ENCODE measurements around the gene TRAF5. TPM values are rescaled to one million over a fixed set of nuclear protein-coding genes. Genes with fewer than 3 reads are reported as not detected.

The TRAF5 gene
- total and polyA plus RNA-seq, 3 donors from 2014 or later: 20.3 to 25.1 (median 22.2) TPM

- Histone ChIP-seq H3K9me3 (no peaks in the 10 kb centered on the region), H3K27me3 (no peaks in the 10 kb centered on the region), H3K36me3 (ENCODE audit: low read depth, missing control alignments) (no peaks in the 10 kb centered on the region), H3K27ac (no peak overlapping the region), H3K4me1 (no peaks in the 10 kb centered on the region), H3K4me3 (no peak overlapping the region)
- DNase-seq: no peak
- no peak for TF ChIP-seq POLR2A (IDR thresholded peaks at IDR 0.05)
- TF ChIP-seq CTCF (IDR thresholded peaks at IDR 0.05): no peak
- intact Hi-C loops (cut with DNase I; ENCODE audit: low total_unique reads): no loop called here
- WGBS, 2 donors: 73 to 91% methylated on average over 2 of the region's 2 CpGs
These were observed 94.3 kb downstream of the TRAF5 start for GRCh38 chr1:211420845-211421454.

- Histone ChIP-seq H3K4me3 (no peak overlapping the region), H3K27ac (no peak overlapping the region), H3K27me3 (no peaks in the 10 kb centered on the region), H3K9me3 (no peaks in the 10 kb centered on the region), H3K36me3 (ENCODE audit: low read depth, missing control alignments) (no peaks in the 10 kb centered on the region), H3K4me1 (no peaks in the 10 kb centered on the region)
- TF ChIP-seq POLR2A (IDR thresholded peaks at IDR 0.05): no peak
- TF ChIP-seq CTCF (IDR thresholded peaks at IDR 0.05): no peak
- WGBS, 2 donors: 95 to 100% methylated on average over 1 of the region's 1 CpG
- intact Hi-C loops (cut with DNase I; ENCODE audit: low total_unique reads): no loop called here
- no peak for DNase-seq
These were observed 97.4 kb downstream of the TRAF5 start for GRCh38 chr1:211424018-211424417.

Other genes starting within 250 kb of the TRAF5 start
- gene KCNH1, start 192.7 kb upstream of the TRAF5 start, total RNA-seq: 1 to 10 TPM; 1.5 to 2.8 TPM
- 4.2 TPM for gene KCNH1, start 192.7 kb upstream of the TRAF5 start, polyA plus RNA-seq (ENCODE audit: insufficient read depth, low read depth, low replicate concordance)
- 100 to 1,000 TPM; 114 to 141 TPM for gene RCOR3, start 67.5 kb upstream of the TRAF5 start, total RNA-seq
- 128 TPM for gene RCOR3, start 67.5 kb upstream of the TRAF5 start, polyA plus RNA-seq (ENCODE audit: insufficient read depth, low read depth, low replicate concordance)
- under 1 TPM in 1 of 2 donors, not detected in 1; 0.19 TPM for gene RD3, start 165.3 kb downstream of the TRAF5 start, total RNA-seq
- not detected for gene RD3, start 165.3 kb downstream of the TRAF5 start, polyA plus RNA-seq (ENCODE audit: insufficient read depth, low read depth, low replicate concordance)